Nucleus accumbens (tissue), 56 donors: Measurements from ENCODE around the gene TMEM121.
"Not testable (repeated sequence)": the region's sequence is repeated elsewhere in the genome, so short reads cannot be mapped to it uniquely, and the experiment has no call there.

Experiments
- DNase-seq, 56 donors: peaks; one replicate each; lab custom pipeline; 2025; lab: John Stamatoyannopoulos, UW

TMEM121 gene

DNA sequence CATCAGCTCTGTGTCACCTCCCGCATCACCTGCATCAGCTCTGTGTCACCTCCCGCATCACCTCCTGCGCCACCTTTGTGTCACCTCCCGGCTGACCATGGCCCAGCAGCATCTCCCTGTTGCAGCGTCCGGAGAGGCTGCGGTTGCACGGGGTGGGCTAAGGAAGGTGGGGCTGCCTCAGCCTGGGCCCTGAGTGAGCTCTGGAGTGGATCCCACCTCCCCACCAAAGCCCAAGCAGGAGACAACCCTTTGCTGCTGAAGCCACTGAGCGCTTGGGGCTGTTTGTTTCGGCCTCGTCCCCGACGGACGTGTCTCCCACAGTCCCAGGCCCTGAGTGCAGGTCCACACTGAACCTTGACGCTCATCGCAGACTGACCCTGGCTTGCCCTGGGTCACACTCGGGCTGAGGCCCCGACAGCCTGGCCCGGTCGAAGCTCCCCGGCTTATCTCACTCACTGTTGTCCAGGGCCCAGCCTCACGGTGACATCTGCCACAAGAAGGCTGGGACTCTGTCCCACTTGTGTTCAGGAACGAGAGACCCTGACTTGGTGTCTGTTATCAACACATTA lies 12.2 kb downstream of the TMEM121 start:
- no peak for DNase-seq

DNA sequence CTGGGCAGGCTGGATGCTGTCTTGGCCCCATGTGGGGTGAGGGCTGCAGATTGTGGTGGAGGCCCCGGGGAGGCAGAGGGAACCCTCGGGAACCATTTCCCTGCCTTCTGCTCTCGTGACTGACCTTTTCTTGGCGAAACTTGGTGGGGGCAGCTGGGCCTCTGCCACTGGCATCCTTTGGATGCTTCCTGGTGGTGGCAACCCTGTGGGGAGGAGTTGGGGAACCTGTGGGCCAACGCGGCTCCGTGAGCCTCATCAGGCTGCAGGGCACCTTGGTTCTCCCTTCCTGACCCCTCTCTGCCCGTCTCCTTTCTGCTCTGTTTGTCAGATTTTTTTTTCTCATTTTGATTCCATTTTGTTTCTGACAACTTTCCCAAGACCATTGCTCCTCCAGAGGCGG lies 14.4 kb downstream of the TMEM121 start:
- DNase-seq, result no peak

DNA sequence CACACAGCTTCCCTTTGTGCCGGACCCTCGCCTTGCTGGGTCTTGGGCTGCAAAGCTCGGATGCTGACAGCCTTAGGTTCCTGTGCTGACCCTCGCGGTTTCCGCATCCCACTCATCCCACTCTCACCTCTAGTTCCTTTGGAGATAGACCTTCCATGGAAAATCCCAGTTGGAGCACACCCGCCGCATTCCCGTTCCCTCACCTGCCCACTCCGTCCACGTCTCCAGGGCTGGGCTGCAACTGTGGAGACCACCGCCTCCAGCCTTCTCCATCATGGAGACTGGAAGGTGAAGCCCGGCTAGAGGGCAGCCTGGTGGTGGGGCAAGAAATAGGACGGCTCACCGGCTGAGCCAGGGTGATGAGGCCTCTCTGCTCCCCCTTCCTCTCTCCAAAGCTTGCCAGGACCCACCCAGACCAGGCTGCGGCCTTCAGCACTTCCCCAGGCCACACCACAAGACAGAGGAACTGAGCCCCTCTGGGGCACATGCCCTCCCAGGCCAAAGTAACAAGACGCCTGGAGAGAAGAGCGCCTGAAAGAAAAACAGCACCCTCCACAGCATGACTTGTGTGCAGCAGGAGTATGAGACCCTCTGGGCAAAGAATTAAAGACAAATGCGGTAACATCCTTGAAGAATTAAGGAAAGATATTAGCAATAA lies 15.0 kb downstream of the TMEM121 start:
- DNase-seq, result no peak

DNA sequence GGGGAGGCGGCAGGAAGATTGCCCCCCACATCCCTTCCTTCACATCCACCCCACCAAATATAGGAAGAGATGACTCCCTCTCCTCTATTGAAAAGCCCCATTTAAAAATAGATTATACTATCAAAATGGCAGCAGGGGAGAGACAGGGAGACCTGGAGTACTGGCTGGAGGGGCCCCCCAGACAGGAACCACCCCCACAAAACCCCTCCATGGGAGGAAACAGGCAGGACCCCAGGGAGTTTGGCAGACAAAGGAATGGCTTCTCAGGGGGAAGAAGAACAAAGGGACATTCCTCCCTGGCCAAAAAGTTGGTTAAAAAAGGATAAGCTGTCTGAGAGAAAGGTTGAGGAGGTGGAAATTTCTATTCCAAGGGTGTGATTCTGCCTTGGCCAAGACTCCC lies 19.3 kb downstream of the TMEM121 start:
- DNase-seq, result not testable (repeated sequence)

DNA sequence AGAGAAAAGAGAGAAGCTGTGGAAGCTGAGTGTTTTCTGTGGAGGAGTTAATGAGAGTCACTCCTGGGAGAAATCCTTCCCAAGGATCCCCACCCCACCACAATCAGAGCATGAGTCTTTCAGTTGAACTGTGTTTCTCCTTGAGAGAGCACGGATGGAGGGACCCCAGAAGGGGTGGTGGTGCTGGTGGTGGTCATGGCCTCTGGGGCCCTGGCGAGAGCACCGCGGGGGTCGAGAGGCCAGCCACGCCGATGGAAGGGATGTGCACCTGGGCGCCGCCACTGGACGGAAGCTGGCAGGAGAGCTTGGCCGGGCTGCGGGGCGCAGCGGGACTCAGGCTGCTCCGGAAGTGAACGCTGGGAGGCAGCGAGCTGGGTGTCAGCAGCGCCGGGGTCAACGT lies 20.0 kb downstream of the TMEM121 start:
- not testable (repeated sequence) for DNase-seq

DNA sequence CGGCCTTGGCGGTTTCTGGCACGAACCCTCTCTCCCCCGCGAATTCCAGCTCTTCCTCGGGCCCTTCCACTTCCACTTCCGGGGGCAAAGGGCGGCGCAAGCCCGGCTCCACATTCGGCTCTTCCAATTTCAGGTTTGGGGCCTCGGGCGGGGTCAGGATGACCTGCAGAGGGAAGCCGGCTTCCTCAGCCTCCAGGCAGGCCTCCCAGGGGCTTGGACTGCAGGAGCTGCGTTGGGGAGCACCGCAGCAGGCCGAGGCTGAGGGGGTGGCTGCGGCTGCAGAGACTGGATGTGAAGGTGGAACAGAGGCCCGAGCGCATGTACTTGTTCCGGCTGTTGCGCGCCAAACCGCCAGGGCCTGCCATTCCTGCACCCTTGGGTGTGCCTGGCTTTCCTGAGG lies 20.7 kb downstream of the TMEM121 start:
- not testable (repeated sequence) for DNase-seq

DNA sequence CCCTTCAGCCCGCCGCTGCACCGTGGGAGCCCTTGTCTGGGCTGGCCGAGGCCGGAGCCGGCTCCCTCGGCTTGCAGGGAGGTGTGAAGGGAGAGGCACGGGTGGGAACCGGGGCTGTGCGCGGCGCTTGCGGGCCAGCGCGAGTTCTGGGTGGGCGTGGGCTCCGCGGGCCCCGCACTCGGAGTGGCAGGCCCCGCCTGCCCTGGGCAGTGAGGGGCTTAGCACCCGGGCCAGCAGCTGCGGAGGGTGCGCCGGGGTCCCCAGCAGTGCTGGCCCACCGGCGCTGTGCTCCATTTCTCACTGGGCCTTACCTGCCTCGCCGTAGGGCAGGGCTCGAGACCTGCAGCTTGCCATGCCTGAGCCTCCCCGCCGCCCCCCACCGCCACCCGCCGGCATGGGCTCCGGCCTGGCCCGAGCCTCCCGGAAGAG lies 21.4 kb downstream of the TMEM121 start:
- DNase-seq, result no peak

DNA sequence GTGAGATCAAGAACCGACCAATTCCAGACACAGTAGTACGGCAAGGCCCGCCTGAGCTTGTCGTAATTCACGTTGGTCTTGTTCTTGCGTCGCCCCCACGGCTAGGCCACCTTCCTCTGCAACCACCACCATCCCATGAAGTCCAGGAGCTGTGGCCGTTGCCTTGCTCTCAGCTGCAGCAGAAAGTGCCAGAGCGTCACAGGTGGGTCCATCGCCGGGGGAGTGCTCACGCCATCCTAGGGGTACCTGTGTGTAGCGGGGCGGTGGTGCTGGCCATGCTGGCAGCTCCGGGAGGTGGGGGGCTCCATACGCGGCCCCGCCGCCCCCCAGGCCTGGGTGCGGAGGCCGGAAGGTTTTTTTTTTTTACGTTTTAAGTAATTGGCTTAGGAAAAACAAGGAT lies 23.1 kb downstream of the TMEM121 start:
- no peak for DNase-seq

DNA sequence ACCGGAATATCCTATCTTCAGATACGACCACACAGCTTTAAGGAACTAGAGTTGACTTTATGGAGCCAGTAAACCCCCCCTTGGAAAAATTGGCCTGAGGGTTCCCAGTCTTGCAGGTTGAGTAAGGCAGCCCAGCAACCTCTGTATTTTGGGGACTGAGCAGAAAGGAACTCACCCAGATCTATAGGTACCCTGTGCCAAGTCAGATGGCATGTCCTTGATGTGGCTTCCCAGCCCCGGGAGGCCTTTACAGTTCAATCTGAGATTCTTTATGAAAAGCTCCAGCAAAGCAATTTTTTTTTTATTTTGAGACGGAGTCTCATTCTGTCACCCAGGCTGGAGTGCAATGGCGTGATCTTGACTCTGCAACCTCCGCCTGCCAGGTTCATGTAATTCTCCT lies 27.6 kb downstream of the TMEM121 start:
- no peak for DNase-seq

DNA sequence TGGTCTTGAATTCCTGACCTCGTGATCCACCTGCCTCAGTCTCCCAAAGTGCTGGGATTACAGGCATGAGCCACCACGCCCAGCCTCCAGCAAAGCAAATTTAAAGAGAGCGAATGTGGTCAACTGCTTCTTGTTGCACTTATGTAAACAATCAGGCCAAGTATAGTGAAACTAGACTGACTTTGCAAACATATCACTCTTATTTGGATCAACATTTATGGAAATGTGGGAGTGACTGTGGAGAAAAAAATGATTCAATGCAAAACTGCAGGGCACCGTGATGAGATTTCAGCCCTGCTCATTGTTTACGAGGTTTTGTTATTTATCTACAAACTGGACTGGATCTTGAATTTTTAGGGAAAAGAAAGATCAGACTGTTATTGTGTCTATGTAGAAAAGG lies 28.1 kb downstream of the TMEM121 start:
- DNase-seq, result no peak

DNA sequence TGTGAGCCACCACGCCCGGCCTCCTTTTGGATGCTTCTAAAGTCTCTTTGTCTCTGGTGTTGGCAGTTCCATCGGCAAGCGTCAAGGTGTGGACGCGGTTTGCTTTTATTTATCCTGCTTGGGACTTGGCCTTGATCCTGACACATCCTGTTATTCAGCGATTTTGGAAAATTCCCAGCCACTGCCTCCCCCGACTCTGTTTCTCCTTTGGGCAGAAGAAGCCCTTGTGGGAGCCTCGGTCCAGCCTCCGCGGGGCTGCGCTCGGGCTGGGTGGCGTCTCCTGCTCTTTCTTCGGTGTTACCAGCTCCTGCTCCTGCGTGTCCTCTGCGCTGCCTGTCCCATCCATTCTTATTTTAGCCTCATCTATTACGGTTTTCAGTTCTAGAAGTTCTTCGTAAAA lies 31.3 kb downstream of the TMEM121 start:
- DNase-seq, result not testable (repeated sequence)

DNA sequence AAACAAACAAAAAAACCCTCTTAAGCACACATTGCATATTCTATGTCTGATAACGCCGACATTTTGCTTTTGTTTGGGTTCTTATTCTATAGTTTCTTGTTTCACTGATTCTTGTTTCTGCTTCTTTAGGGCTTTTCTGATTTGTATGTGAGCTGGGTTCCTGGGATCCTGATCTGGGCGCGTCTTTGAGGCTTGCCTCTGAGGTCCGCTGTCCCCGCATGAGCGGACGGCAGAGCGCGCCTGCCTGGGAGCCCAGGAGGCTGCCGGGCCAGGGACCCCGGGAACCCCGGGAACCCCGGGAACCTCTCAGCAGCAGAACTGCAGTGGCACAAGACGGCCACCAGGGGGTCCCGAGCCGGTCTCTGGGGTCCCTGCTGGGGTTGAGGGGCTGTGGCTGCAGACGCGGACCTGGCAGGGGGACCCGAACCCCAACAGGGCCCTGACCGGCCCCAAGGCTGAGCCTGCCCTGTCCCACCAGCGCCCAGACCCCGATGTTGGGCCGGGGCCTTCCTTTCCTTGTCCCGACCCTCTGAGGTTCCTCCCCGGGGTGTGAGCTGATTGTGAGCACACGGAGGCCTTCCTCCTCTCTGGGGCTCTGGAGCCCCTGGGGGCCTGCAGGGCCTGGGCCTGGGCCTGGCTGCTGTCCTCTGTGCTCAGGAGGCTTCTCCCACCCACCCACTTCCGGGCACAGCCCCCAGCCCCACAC lies 32.2 kb downstream of the TMEM121 start:
- DNase-seq, result not testable (repeated sequence)

DNA sequence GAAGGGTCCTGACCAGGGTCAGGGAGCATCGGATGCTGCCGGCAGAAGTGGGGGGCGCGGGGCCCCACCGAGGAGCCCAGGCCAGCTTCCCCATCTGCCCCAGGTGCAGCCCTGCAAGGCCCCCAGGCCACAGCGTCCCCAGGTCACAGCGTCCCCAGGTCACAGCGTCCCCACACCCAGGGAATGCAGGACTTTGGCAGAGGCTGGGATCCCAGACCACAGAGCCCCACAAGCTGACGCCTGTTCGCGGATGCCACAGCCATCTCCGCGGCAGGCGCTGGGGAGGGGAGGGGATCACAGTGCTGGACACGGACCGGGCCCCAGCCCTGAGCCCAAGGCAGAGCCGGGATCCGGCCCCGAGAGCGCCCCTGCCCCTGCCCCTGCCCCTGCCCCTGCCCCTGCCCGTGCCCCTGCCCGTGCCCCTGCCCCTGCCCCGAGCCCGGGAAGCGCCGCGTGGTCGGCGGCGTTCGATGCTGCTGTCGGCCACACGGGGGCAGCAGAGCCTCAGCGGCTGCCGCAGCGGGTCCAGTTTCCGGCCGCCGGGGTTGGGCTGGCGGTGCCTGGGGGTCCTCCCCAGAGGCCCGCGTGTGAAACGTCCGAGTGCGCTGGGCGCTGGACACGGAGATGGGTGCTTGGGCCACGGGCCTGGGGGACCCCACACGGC lies 33.1 kb downstream of the TMEM121 start:
- DNase-seq, result not testable (repeated sequence)

DNA sequence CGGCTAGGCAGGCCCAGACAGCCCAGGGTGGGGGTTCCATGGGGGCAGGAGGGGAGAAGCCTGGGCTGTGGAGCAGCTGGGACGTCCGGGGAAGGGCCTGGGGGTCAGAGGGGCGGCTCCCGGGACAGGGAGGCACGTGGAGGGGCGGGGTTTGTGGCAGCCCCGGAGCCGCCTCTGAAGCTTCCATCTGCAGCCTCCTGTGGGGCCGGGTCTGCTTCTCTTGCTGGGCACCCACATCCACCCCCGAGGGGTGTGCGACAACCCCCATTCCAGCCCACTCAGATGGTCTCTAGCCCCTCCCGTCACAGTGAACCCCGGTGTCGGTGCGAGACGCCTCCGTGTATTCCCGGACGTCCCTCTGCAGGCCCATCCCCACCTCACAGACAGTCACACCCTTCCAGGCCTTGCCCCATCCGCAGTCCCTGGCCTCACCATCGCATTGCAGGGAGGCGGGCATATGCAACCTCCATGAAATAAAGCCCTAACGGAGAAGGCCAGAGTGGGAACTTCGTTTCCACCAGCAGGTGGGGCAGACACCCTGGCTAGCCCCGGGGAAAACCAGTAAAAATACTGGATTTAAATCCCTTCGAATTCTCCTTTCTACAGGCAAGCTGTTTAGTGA lies 33.8 kb downstream of the TMEM121 start:
- not testable (repeated sequence) for DNase-seq

DNA sequence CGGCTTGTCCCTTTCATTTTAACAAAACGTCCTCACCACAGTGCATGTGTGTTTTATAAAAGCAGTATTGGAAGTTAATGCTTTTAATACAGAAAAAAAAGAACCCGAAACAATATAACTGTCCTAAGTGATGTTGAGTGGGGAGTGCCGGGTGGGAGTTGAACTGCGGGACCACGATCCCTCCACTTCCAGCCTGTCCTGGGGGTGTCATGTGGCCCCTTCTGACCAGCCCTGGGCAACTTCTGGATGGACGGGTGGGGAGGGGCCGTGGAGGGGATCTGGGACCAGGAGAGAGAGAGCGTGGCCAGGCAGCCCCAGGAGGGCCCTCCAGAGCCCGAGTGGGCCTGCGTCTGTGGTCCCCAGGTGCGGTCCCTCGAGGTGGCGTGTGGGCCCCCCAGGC lies 35.0 kb downstream of the TMEM121 start:
- DNase-seq, result not testable (repeated sequence)

DNA sequence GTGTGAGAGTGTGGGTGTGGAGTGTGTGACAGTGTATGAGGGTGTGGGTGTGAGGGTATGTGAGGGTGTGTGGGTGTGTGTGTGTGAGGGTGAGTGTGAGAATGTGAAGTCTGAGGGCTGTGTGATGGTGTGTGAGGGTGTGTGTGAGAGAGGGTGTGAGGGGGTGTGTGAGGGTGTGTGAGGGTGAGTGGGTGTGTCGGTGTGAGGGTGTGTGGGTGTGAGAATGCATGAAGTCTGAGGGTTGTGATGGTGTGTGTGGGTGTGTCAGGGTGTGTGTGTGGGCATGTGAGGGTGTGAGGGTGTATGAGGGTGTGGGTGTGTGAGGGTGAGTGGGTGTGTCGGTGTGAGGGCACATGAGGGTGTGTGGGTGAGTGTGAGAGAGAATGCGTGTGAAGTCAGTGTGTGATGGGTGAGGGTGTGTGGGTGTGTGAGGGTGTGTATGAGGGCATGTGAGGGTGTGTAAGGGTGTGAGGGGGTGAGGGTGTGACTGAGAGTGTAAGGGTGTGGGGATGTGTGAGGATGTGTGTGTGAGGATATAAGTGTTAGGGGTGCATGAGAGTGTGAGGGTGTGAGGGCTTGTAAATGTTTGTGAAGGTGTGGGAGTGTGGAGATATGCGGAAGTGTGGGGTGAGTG lies 36.4 kb downstream of the TMEM121 start:
- DNase-seq, result peak in 1 of 56 donors; percentile 38

DNA sequence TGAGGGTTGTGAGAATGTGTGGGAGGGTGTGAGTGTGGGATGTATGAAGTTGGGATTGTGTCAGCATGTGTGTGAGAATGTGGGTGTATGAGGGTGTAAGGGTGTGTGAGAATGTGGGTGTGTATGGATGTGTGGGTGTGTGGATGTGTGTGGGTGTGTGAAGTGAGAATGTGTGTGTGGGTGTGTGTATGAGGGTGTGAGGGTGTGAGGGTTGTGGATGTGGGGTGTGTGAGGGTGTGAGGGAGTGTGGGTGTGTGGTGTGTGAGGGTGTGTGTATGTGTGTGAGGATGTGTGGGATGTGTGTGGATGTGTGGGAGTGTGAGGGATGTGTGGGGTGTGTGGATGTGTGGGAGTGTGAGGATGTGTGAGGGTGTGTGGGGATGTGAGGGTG lies 37.0 kb downstream of the TMEM121 start:
- DNase-seq, result no peak

DNA sequence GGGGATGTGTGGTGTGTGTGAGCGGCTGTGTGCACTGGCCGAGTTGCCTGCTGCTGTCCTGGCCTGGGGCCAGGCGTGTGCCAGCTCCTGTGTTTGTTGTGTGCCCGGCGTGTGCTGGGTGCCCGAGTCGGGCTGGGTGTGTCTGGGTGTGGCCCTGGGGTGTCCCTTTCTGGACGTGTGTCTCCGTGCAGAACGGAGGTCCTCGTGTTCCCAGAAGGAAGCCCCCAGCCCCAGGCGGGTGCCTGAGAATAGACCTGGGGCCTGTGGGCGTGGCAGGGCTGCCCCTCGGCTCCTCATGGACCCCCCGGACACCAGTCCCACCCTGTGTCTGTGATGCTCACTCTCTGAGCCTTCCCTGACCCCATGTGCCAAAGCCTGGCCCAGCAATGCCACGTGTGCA lies 38.2 kb downstream of the TMEM121 start:
- not testable (repeated sequence) for DNase-seq

DNA sequence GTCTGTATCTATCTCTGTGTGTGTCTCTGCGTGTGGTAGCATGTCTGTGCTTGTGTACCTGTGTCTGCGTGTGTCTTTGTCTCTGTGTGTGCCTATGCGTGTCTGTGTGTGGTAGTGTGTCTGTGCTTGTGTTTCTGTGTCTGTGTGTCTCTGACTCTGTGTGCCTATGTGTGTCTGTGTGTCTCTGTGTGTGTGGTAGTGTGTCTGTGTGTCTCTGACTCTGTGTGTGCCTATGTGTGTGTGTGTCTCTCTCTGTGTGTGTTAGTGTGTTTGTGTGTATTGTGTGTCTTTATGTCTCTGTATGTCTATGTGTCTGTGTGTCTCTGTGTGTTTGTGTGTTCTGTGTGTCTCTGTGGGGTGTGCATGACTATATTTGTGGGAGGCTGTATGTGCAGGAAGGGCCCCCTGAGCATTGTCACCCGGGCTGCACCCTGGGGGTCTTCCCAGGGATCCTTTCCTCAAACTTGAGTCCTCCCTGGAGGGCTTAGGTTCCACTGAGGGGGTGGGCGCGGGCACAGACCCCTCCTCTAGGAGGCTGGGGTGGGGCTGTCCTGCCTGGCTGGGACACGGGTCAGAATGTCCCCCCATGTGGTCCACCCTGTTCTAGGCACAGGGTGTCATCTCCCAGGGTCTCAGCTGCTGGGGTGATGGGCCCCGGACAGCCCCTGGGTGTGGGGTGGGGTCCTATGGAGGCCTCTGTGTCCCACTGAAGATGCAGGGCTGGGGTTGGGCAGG lies 39.0 kb downstream of the TMEM121 start:
- DNase-seq, result not testable (repeated sequence)
